ENCODE measurements around the gene MATR3.
A peak's percentile ranks its signal among the peaks of the same experiment; 100 is the strongest.
"Not testable (repeated sequence)": the region's sequence is repeated elsewhere in the genome, so short reads cannot be mapped to it uniquely, and the experiment has no call there.

The MATR3 gene

DNA sequence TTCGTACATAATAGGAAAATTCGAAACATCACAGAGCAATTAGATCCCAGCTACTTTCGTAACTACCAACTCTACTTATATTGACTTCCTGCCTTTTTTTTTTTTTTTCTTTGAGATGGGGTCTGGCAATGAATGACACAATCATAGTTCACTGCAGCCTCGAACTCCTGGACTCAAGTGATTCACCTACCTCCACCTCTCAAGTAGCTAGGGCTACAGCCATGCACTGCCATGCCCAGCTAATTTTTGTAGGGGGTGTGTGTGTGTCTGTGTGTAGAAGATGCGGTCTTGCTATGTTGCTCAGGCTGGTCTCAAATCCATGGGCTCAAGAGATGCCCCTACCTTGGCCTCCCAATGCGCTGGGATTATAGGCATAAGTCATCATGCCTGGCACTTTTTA, 42.3 kb downstream of the MATR3 start:
- TF ChIP-seq, protein P1, sequence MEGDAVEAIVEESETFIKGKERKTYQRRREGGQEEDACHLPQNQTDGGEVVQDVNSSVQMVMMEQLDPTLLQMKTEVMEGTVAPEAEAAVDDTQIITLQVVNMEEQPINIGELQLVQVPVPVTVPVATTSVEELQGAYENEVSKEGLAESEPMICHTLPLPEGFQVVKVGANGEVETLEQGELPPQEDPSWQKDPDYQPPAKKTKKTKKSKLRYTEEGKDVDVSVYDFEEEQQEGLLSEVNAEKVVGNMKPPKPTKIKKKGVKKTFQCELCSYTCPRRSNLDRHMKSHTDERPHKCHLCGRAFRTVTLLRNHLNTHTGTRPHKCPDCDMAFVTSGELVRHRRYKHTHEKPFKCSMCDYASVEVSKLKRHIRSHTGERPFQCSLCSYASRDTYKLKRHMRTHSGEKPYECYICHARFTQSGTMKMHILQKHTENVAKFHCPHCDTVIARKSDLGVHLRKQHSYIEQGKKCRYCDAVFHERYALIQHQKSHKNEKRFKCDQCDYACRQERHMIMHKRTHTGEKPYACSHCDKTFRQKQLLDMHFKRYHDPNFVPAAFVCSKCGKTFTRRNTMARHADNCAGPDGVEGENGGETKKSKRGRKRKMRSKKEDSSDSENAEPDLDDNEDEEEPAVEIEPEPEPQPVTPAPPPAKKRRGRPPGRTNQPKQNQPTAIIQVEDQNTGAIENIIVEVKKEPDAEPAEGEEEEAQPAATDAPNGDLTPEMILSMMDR (IDR thresholded peaks at IDR 0.05; ENCODE audit: control insufficient read depth, extremely low read depth, insufficient read depth) = no peak
- no peak overlapping the region for H3K4me3 ChIP-seq (ENCODE audit: low read depth, low read length)
- DNase-seq (ENCODE audit: low read depth) = no peak

DNA sequence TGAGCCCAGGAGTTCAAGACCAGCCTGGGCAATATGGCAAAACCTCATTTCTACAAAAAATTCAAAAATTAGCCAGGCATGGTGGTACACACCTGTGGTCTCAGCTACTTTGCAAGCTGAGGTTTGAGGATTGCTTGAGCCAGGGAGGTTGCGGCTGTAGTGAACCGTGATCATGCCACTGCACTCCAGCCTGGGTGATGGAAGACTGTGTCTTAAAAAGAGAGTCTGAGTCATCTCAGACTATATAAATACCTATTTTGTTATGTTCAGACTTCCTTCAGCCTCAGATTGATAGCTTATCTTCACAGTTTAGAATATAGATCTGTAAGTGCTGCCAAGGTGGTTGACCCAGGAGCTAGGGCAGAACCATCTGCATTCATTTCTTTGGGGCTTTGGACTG, 46.5 kb downstream of the MATR3 start:
- TF ChIP-seq, protein P1 (IDR thresholded peaks at IDR 0.05; ENCODE audit: control insufficient read depth, extremely low read depth, insufficient read depth) = no peak
- H3K4me3 ChIP-seq (ENCODE audit: low read depth, low read length) = no peak overlapping the region
- DNase-seq (ENCODE audit: low read depth) = no peak

DNA sequence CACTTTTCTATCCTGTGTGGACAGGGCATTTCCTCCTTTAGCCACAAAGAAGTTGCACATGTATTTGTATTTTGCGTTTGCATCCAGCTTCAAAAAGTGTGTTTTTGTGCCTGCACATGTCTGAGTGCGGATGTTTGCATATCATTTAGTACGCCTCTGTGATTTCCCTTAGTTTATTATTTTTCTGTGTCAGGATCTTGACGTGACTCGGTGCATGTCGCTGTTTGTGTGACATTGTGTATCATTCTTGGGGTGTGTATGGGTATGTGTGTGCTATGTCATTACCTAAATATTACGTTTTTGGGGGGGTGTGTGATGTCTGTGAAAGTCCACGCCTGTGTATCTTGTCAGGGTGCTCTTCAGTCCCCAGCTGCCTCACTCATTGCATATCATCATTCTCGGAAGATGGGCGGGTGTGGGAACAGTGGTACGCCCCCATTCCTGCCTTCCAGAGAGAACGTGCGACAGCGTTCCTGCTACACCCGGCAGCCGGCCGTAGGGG, 47.7 kb downstream of the MATR3 start:
- TF ChIP-seq, protein P1 (IDR thresholded peaks at IDR 0.05; ENCODE audit: control insufficient read depth, extremely low read depth, insufficient read depth) = no peak
- peak overlapping the region; percentile 89 for H3K4me3 ChIP-seq (ENCODE audit: low read depth, low read length)
- no peak for DNase-seq (ENCODE audit: low read depth)

DNA sequence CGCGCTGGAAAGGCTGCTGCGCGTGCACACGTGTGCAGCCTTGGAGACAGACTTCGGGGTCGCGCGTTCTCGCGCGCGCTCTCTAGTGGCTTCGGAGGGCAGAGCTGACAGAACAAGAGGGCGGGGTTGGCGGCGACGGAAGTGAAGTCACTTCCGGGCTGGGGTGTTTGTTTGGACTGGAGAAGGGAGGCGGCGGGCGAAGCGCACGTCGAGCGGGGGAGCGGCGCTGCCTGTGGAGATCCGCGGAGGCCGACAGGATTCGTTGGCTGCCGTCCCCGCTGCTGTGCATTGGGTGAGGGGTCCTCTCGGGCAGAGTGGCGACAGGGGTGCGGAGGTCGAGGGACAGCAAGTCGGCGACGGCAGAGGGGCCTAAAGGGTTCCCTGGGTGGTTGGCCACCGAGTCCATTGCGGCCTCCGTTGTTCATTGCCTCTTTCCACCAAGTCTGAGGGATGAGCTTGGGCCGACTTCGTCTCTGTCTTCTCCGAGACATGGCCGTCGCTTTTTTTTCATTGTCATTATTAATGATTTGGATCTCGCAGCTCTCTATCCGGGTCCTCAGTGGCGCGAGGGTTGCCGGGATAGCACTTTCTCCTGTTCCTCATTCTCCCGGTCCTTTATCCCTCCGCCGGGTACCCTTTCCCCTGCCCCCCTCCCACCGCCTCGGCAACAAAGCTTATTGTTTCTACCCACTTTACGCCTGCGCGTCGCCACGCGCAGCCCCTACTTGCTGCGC, 48.3 kb downstream of the MATR3 start, which contains the start of gene PAIP2:
Gene PAIP2, plus strand, starts transcription at position 166 of the 734 bp plus-strand sequence. CDS start 21,931 bp downstream, outside the sequence.
- DNase-seq (ENCODE audit: low read depth) = peak; percentile 90
- H3K4me3 ChIP-seq (ENCODE audit: low read depth, low read length) = peak within 1 kb of the TSS; percentile 89
- TF ChIP-seq, protein P1 (IDR thresholded peaks at IDR 0.05; ENCODE audit: control insufficient read depth, extremely low read depth, insufficient read depth) = peak; percentile 89

DNA sequence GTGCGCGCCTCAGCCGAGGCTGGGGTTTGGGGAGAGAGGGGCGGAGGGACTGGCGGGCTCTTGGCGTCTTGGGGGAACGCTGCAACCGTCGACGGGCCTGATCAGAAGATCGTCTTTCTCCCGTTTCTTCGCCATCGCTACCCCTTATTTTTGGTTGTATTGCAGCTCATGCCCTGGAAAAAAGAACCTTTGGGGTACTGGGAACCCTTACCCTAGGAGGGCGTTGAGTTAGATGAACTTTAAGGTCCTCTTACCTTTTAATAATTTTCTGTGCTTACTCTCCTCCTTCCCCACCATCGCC, 48.8 kb downstream of the MATR3 start:
- TF ChIP-seq, protein P1 (IDR thresholded peaks at IDR 0.05; ENCODE audit: control insufficient read depth, extremely low read depth, insufficient read depth) = no peak
- DNase-seq (ENCODE audit: low read depth) = no peak
- peak overlapping the region; percentile 89 for H3K4me3 ChIP-seq (ENCODE audit: low read depth, low read length)

DNA sequence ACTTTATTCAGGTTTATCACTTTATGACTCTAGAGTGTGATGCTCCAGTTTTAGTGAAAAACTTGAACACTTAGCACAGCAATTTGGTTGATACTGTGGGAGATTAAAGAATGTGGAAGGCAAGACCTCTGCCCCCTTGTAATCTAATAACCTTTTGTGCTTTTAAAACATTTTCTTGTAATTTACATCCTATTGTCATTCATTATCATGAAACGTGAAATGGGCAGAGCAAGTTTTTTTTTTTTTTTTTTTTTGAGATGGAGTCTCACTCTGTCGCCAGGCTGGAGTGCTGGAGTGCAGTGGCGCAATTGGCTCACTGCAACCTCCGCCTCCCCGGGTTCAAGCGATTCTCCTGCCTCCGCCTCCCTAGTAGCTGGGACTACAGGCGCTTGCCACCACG, 49.9 kb downstream of the MATR3 start:
- TF ChIP-seq, protein P1 (IDR thresholded peaks at IDR 0.05; ENCODE audit: control insufficient read depth, extremely low read depth, insufficient read depth) = no peak
- no peak for DNase-seq (ENCODE audit: low read depth)
- peak overlapping the region; percentile 89 for H3K4me3 ChIP-seq (ENCODE audit: low read depth, low read length)

DNA sequence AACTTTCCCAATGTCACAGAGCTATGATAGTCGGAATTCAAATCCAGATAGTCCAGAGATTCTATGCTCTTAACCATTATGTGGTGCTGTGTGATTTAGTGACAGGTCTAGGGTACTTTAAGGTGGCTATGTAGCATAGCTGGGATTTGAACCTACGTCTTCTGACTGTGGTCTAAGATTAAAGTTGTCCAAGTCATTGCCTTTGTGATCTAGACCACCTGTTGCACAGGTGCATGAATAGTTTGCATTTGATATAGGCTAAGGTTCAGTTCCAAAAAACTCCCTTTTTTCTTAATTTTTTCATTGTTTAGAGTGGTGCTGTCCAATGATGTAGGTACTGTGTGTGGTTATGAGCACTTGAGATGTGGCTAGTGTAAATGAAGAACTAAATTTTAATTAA, 50.6 kb downstream of the MATR3 start:
- H3K4me3 ChIP-seq (ENCODE audit: low read depth, low read length) = no peak overlapping the region
- TF ChIP-seq, protein P1 (IDR thresholded peaks at IDR 0.05; ENCODE audit: control insufficient read depth, extremely low read depth, insufficient read depth) = no peak
- no peak for DNase-seq (ENCODE audit: low read depth)

DNA sequence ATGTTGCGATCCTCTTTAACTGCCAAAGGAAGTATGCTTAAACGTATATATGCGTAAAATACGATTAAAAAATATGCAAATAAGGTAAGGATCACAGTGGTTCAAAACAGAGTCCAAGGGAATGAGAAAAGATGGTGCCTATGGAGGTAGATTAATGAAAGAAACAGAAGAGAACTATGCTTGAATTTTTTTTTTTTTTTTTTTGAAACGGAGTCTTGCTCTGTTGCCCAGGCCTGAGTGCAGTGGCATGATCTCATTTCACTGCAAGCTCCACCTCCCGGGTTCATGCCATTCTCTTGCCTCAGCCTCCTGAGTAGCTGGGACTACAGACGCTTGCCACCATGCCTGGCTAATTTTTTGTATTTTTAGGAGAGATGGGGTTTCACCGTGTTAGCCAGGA, 51.9 kb downstream of the MATR3 start:
- DNase-seq (ENCODE audit: low read depth); H3K4me3 ChIP-seq (ENCODE audit: low read depth, low read length): not testable (repeated sequence)

DNA sequence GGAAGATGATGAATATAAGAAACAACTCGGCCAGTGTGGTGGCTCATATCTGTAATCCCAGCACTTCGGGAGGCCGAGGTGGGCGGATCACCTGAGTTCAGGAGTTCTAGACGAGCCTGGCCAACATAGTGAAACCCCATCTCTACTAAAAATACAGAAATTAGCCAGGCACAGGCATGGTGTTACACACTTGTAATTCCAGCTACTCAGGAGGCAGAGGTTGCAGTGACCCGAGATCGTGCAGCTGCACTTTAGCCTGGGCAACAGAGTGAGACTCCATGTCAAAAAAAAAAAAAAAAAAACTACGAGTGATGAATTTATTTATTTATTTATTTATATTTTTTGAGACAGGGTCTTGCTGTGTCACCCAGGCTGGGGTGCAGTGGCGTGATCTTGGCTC, 54.3 kb downstream of the MATR3 start:
- H3K4me3 ChIP-seq (ENCODE audit: low read depth, low read length) = not testable (repeated sequence)

More for the DNA sequence above, 54.3 kb downstream of the MATR3 start:
- not testable (repeated sequence) for DNase-seq (ENCODE audit: low read depth)
